ENCODE results near the gene SBNO1.
"Not testable (repeated sequence)": the region's sequence is repeated elsewhere in the genome, so short reads cannot be mapped to it uniquely, and the experiment has no call there.

The SBNO1 gene

GRCh38 chr12:123270214-123271000, 94.2 kb downstream of the SBNO1 start:
- peak; percentile 19 for ATAC-seq
- peak; percentile 50 for DNase-seq

GRCh38 chr12:123269896-123270213, 94.8 kb downstream of the SBNO1 start:
- no peak for ATAC-seq
- DNase-seq = no peak

GRCh38 chr12:123269395-123269892, 95.2 kb downstream of the SBNO1 start:
- DNase-seq = peak; percentile 62
- ATAC-seq = peak; percentile 39

GRCh38 chr12:123268850-123269249, 95.8 kb downstream of the SBNO1 start:
- ATAC-seq (no peak), DNase-seq (no peak)

- ATAC-seq (no peak), DNase-seq (peak; percentile 17)
Measured at GRCh38 chr12:123267991-123268843, 96.4 kb downstream of the SBNO1 start.

GRCh38 chr12:123267335-123267920, 97.2 kb downstream of the SBNO1 start:
- ATAC-seq (no peak), DNase-seq (no peak)

- no peak for ATAC-seq
Measured at GRCh38 chr12:123266679-123267277, 97.9 kb downstream of the SBNO1 start.

GRCh38 chr12:123265851-123266678, 98.6 kb downstream of the SBNO1 start:
- ATAC-seq (no peak), DNase-seq (no peak)

More at GRCh38 chr12:123266679-123267277, 97.9 kb downstream of the SBNO1 start:
- DNase-seq = no peak

GRCh38 chr12:123264642-123265041, 100.0 kb downstream of the SBNO1 start:
- ATAC-seq = no peak
- no peak for DNase-seq

- ATAC-seq (no peak), DNase-seq (no peak)
Measured at GRCh38 chr12:123263196-123263817, 101.3 kb downstream of the SBNO1 start.

- no peak for DNase-seq
- no peak for ATAC-seq
Measured at GRCh38 chr12:123261196-123261595, 103.5 kb downstream of the SBNO1 start.

GRCh38 chr12:123260081-123260480, 104.6 kb downstream of the SBNO1 start:
- ATAC-seq = no peak

GRCh38 chr12:123258593-123258992, 106.1 kb downstream of the SBNO1 start:
- ATAC-seq (no peak), DNase-seq (no peak)

More at GRCh38 chr12:123260081-123260480, 104.6 kb downstream of the SBNO1 start:
- no peak for DNase-seq

GRCh38 chr12:123254853-123255446, 109.7 kb downstream of the SBNO1 start:
- DNase-seq (no peak), ATAC-seq (peak; percentile 60)

- ATAC-seq = no peak
- DNase-seq = no peak
Measured at GRCh38 chr12:123253641-123254459, 110.8 kb downstream of the SBNO1 start.

GRCh38 chr12:123252365-123252764, 112.3 kb downstream of the SBNO1 start:
- DNase-seq = not testable (repeated sequence)

GRCh38 chr12:123251403-123252076, 113.1 kb downstream of the SBNO1 start:
- no peak for DNase-seq
- ATAC-seq = no peak

More at GRCh38 chr12:123252365-123252764, 112.3 kb downstream of the SBNO1 start:
- ATAC-seq = not testable (repeated sequence)

GRCh38 chr12:123250471-123251383, 113.9 kb downstream of the SBNO1 start:
- DNase-seq (no peak), ATAC-seq (no peak)
